ENCODE data around the gene RWDD4. TPM values are rescaled to one million over a fixed set of nuclear protein-coding genes. Genes with fewer than 3 reads are reported as not detected.

RWDD4 gene
- total and polyA plus RNA-seq, 4 donors: 10.9 to 19.9 (median 16.0) TPM

DNA sequence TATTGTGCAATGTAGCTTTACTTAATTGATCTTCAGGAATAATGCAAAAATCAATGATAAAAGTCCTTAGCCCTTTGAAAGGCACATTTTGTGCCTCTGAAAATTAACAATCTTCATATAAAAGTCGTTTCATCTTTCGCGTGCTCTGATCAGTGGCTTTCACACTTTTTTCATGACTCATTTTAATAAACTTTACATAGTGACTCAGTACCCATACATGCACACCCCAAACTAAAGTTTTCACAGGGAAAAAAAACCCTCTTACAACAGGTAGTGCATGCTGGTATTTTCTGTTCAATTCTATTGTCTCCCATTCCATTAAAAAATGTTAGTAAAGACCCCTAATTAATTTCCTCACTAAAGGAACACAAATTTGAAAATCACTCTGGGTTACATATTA lies 21.5 kb downstream of the RWDD4 start:
- 63 to 93% methylated on average over 3 of the region's 3 CpGs for WGBS, 2 donors
- peaks cover 0 to 23% (median 4%) of the 10 kb centered on the region in 5 donors for H3K4me1 ChIP-seq (ENCODE audit: control insufficient read depth in 5 of 5, insufficient read depth in 5 of 5, low read length in 5 of 5)
- H3K36me3 ChIP-seq (ENCODE audit: control insufficient read depth in 4 of 4, insufficient read depth in 4 of 4, low read length in 4 of 4): peaks cover 0 to 2% (median under 1%) of the 10 kb centered on the region in 4 donors
- TF ChIP-seq CTCF (IDR thresholded peaks at IDR 0.05; ENCODE audit: control extremely low read depth, extremely low read depth): no peak
- ATAC-seq (ENCODE audit: insufficient read depth, low FRiP score) (no peak), DNase-seq (no peak)
- H3K9me3 ChIP-seq (ENCODE audit: control insufficient read depth in 4 of 4, insufficient read depth in 3 of 4, low read length in 3 of 4): no peaks in the 10 kb centered on the region
- H3K27ac ChIP-seq (ENCODE audit: low read depth in 1 of 2, low read length in 1 of 2): no peak overlapping the region
- no peak overlapping the region for H3K9ac ChIP-seq (ENCODE audit: insufficient read depth in 1 of 2, low read length in 2 of 2)
- no peak overlapping the region for H3K4me3 ChIP-seq
- H3K27me3 ChIP-seq (ENCODE audit: control insufficient read depth in 3 of 3, insufficient read depth in 3 of 3, low read length in 2 of 3): no peaks in the 10 kb centered on the region

GRCh38 chr4:183636923-183637322 lies 22.1 kb downstream of the RWDD4 start:
- Histone ChIP-seq H3K9me3 (ENCODE audit: control insufficient read depth in 4 of 4, insufficient read depth in 3 of 4, low read length in 3 of 4) (no peaks in the 10 kb centered on the region), H3K27me3 (ENCODE audit: control insufficient read depth in 3 of 3, insufficient read depth in 3 of 3, low read length in 2 of 3) (no peaks in the 10 kb centered on the region), H3K36me3 (ENCODE audit: control insufficient read depth in 4 of 4, insufficient read depth in 4 of 4, low read length in 4 of 4) (no peaks in the 10 kb centered on the region), H3K9ac (ENCODE audit: insufficient read depth in 1 of 2, low read length in 2 of 2) (no peak overlapping the region), H3K4me3 (no peak overlapping the region), H3K4me1 (ENCODE audit: control insufficient read depth in 5 of 5, insufficient read depth in 5 of 5, low read length in 5 of 5) (peaks cover 0 to 23% (median 4%) of the 10 kb centered on the region in 5 donors), H3K27ac (ENCODE audit: low read depth in 1 of 2, low read length in 1 of 2) (no peak overlapping the region)
- no peak for TF ChIP-seq CTCF (IDR thresholded peaks at IDR 0.05; ENCODE audit: control extremely low read depth, extremely low read depth)
- ATAC-seq (ENCODE audit: insufficient read depth, low FRiP score): no peak
- 37 to 66% methylated on average over 5 of the region's 5 CpGs for WGBS, 2 donors
- DNase-seq: peak in 2 of 3 donors; percentile 19 to 29

DNA sequence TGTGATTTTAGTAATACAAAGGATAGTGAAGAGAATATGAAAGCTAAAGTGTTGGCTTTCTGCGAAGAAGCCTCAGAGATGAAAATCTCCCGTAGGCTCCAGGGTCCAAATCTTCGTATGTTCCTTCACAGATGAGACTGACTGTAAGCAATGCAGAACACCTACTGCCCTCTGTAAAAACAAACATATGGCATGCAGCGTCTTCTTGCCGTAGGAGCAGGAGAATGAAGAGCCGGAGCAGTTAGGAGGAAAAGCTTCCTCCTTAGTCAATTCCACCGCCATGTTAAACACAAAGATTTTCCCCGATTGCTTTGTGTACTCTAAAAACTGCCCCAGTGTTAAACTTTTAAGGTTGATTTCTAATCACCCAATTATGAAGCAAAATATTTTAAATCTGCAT lies 22.5 kb downstream of the RWDD4 start:
- Histone ChIP-seq H3K27ac (ENCODE audit: low read depth in 1 of 2, low read length in 1 of 2) (peak overlapping the region in 1 of 2 donors; percentile 40), H3K4me1 (ENCODE audit: control insufficient read depth in 5 of 5, insufficient read depth in 5 of 5, low read length in 5 of 5) (peaks cover 0 to 23% (median 4%) of the 10 kb centered on the region in 5 donors), H3K9ac (ENCODE audit: insufficient read depth in 1 of 2, low read length in 2 of 2) (peak overlapping the region in 1 of 2 donors; percentile 23), H3K4me3 (no peak overlapping the region), H3K36me3 (ENCODE audit: control insufficient read depth in 4 of 4, insufficient read depth in 4 of 4, low read length in 4 of 4) (no peaks in the 10 kb centered on the region), H3K9me3 (ENCODE audit: control insufficient read depth in 4 of 4, insufficient read depth in 3 of 4, low read length in 3 of 4) (no peaks in the 10 kb centered on the region), H3K27me3 (ENCODE audit: control insufficient read depth in 3 of 3, insufficient read depth in 3 of 3, low read length in 2 of 3) (no peaks in the 10 kb centered on the region)
- DNase-seq: peak in 1 of 3 donors; percentile 25
- no peak for ATAC-seq (ENCODE audit: insufficient read depth, low FRiP score)
- TF ChIP-seq CTCF (IDR thresholded peaks at IDR 0.05; ENCODE audit: control extremely low read depth, extremely low read depth): no peak
- WGBS, 2 donors: 73 to 86% methylated on average over 8 of the region's 8 CpGs

- H3K36me3 ChIP-seq (ENCODE audit: control insufficient read depth in 4 of 4, insufficient read depth in 4 of 4, low read length in 4 of 4): no peaks in the 10 kb centered on the region
- DNase-seq (peak in 2 of 3 donors; percentile 76 to 79), ATAC-seq (ENCODE audit: insufficient read depth, low FRiP score) (no peak)
- H3K4me1 ChIP-seq (ENCODE audit: control insufficient read depth in 5 of 5, insufficient read depth in 5 of 5, low read length in 5 of 5): peaks cover 0 to 23% (median 4%) of the 10 kb centered on the region in 5 donors
- no peaks in the 10 kb centered on the region for H3K27me3 ChIP-seq (ENCODE audit: control insufficient read depth in 3 of 3, insufficient read depth in 3 of 3, low read length in 2 of 3)
- peak overlapping the region in 1 of 2 donors; percentile 65 for H3K9ac ChIP-seq (ENCODE audit: insufficient read depth in 1 of 2, low read length in 2 of 2)
- H3K4me3 ChIP-seq: no peak overlapping the region
- no peak overlapping the region for H3K27ac ChIP-seq (ENCODE audit: low read depth in 1 of 2, low read length in 1 of 2)
- WGBS, 2 donors: 79% methylated on average over 5 of the region's 5 CpGs
- no peak for TF ChIP-seq CTCF (IDR thresholded peaks at IDR 0.05; ENCODE audit: control extremely low read depth, extremely low read depth)
- no peaks in the 10 kb centered on the region for H3K9me3 ChIP-seq (ENCODE audit: control insufficient read depth in 4 of 4, insufficient read depth in 3 of 4, low read length in 3 of 4)
Observed at GRCh38 chr4:183635741-183636140, 23.2 kb downstream of the RWDD4 start.

Data from lung (tissue), 12 donors.